Hindlimb muscle (tissue), 1 donor: Measurements from ENCODE around the gene PDE2A. TPM values are rescaled to one million over a fixed set of nuclear protein-coding genes. Genes with fewer than 3 reads are reported as not detected.

Source experiments
- DNase-seq: peaks from one replicate; pipeline ENCODE4 v3.0.0-alpha.2; 2013
- polyA plus RNA-seq: library from polyadenylated mRNA; unstranded; fragments of 120-200 nt; gene quantifications from one replicate; pipeline ENCODE4 v1.2.1, GENCODE V29; 2013; ENCODE audit not compliant: insufficient read length

PDE2A gene
- polyA plus RNA-seq, 1 donor, result 22.4 TPM

DNA sequence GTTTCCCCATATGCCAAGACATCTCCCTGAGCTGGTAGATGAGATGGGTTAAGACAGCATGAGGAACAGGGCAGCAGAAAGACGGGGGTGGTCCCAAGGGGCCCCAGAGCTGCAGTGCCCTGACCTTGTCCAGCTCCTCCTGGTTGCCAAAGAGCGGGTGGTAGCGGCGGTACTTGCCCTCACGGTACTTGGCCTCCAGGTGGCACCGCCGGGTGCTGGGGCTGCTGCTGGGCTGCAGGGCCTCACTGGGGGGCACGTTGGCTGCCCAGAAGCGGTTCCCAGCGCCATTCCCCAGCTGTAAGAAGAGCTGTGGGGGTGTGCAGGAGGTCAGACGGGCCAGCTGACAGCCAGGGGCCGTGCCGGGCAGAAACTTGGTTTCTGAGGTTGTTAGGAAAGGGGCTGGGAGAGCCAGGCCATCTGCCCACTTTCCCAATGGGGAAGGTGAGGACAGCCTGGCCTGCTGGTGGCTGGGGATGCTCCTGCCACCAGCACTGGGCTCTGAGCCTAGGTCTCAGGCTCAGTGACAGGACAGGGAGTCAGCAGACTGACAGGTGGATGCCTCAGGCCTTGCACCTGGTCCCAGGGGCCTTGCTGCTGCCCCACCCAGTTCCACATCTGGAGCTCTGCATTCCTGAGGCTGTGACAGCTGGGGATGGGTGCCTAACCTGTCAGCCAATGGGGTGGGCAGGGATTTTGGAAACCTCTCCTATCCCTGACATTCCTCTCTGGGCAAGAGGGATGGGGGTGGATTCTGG lies 30.0 kb upstream of the PDE2A start:
- DNase-seq, result no peak

DNA sequence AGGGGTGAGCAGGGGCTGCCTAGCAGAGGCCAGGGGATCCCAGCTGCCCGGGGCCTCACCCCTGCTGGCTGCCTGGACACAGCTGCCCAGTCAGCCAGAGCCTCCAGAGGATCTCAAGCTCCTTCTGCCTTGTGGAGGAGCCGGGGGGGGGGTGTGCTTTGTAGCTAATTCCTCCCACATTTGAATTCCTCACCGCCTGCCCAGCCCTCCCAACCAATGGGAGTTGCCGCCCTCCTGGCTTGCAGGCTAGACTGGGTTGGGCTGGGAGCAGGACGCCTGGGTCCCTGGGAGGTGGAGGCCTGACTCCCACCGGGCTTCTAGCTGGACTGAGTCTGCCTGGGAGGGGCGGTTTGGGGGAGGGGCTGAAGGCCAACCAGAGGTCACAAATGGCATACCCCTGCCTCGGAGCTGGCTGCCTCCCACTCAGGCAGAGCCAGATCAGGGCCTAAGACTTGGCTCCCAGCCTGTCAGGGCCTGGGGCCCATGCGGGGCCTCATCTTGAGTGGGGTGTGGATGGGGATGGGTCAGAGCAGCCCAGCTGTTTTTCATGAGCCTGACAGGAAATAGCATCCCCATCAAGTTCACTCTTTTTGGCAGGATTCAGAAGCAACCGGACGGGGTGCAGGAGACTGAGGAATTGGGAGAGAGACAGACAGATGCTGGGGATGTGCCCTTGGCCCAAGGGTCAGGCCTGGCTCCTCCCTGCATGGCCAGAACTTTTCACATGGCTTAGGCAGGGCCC lies 29.2 kb upstream of the PDE2A start:
- peak; percentile 82 for DNase-seq

DNA sequence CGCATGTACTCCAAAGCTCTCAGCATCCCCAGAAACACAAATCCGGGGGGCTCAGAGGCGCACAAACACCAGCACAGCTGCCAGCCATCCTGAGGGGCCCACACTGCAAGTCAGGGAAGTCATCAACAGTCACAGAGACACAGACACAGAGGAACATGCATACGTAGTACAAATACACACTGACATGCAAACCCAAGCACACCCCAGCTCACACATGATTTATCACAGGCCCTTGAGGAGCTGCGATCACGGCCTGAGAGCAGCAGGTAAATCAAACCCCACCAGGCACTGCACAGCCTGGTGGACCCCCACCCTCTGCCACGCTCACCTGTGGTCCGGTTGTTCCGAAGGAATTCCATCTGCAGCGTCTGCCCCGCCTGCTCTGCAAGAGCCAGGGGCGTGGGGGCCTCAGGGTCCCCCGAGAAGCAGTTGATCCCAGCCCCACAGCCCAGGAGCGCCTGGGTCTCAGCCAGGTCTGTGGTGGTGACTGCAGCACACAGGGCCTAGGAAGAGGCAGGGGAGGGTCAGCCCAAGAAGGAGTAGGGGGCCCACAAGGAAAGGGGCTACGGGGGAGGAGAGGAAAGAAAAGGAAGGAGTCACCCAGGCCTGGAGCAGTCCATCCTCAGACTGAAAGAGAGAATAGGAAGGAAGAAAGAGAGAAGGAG lies 28.5 kb upstream of the PDE2A start:
- no peak for DNase-seq

DNA sequence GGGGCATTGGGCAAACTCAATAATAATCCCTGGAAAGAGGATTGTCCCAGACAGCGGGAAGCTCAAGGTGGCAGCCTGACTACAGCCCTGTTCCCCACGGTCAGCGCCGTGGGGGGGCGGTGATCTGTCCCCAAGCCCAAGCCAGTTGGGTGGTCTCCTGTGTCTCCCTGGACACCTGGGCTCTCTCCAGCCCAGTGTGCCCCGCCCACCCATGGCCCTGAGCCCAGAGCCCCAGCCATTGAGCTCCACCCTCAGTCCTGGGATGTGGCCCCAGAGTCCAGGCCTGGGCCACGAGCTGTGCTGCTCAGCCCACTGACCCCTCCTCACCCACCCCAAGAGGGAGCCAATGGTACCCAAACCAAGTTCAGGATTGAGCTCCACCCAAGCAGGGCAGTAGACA lies 27.9 kb upstream of the PDE2A start:
- no peak for DNase-seq

DNA sequence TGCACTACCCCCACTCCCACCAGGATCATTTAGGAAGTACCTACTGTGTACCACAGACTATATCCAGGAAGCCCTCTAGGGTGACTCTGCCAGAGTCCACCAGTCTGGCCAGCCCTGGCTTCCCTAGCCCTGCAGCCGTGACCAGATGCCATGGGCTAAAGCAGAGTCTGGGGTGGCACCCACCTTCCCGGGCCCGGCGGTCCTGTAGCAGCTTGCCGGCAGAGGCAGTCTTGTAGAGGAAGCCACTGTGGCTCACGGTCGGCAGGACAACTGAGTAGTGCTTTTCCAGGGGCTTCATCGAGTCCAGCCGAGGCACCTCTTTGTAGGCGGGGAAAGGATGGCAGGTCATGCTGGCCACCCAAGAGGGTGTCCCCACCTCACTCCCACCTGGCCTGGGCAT lies 27.2 kb upstream of the PDE2A start:
- no peak for DNase-seq

DNA sequence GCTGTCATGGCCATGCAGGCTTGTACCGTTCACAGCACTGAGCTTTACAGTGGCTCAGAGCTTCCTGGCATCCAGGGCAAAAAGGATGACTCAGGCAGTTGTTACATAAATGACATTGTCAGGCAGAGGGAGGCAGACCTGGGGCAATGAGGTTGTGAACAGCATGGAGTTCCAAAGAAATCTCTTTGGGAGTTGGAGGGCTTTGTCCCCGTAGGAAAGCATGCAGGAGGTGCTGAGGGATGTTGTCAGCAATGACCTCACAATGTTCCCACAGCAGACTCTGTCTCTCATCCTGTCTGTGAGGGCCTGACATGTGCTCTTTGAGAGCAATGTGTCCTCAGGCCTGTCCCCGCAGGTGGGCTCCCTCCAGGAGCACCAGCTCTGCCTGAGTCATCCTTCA lies 25.9 kb upstream of the PDE2A start:
- no peak for DNase-seq

DNA sequence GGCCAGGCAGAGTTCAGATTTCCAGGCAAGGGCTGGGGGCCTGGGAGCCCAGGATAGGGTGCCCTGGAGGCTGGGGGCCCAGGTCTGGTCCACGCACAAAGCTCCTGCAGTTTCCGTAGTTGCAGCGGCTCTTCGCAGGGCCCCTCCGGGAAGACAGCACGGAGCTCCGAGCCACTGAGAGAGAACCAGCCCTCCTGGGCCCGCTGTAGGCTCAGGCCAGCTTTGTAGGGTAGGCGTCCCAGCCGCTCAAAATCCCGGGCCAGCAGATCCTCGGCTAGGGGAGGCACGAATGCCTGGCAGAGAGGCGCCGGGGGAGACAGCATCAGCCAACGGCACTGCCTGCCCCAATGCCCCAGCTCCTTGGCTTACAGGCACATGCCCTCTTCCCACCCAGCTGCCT lies 23.6 kb upstream of the PDE2A start:
- DNase-seq, result no peak

DNA sequence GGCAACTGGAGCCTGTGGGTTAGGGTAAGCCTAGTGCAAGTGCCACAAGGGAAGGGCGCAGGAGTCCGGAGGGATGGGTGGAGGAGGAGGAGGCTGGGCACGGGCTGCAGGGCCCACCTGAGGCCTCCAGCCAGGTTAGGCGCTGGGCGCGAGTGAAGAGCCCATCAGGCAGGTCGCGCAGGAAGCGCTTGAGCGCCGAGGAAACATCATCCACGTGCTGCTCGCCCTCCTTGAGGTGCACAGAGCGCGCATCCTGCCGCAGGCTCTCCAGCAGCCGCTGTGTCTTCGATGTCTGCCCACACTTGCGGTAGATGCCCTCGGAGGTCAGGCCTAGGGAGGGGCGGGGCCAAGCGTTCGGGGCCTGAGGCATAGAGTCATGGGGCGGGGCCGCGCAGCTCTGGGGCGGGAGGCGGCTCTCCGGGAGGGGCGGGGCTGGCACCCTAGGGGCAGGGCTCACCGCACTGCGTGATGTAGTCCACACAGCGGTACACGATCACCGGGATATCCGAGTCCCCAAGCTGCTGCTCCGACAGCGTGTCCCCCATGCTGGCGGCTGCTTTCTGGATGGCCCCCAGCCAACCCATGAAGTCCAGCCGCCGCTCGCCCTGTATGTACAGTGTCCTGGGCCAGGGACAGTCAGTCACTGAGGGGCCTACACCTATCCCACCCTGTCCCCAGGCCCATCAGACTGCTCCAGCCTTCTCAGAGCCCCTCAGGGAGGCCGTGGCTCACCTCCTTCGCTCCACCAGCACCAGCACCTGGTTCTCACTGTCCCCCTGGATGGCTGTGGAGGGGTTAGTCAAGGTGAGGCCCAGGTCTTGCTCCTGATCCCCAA lies 22.9 kb upstream of the PDE2A start:
- DNase-seq, result no peak

DNA sequence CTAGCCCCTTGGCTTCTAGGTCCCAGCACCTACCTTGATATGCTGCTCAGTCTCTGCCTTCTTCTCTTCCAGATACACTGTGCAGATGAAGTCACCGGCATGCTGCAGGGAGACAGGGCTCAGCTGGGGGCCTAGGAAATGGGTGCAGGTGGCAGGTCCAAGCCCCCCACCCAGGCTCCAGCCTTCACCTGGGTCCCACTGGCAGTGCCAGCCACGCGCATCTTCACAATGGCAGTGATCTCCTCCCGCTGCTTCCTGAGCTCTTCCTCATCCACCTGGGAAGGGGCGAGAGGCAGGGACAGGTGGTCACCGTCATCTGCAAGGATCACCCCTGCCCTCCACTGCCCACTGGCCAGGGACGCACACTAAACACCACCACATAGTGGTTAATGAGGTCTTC lies 21.1 kb upstream of the PDE2A start:
- no peak for DNase-seq

DNA sequence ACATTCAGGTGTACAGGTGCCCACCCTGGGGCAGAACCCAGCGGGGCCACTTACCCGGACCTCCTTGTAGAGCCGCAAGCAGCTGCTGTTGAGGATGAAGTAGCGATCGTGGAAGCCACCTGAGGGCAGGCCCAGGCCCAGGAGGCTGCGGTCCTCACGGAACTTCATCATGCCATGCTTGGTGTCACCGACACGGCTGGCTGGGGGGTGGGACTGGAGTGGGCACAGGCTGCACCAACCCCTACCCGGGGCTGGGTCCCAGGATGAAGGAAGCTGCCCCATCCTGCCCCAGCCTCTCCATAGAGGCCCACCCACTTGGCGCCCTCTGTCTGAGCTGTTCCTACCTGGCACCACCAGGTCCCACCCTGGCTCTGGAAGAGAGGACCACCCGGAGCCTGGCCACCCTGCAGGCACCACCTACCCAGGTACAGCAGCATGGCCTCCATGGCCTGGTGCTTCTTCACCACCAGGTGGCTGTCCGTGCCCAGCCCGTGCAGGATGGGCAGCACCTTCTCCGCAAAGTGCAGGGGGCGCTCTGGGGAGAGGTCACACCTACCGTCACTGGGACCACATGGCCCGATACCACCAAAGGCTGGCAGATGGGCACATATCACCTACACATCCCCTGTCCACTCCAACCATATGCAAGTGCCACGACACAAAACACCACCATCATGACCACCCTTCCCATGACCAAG lies 19.2 kb upstream of the PDE2A start:
- no peak for DNase-seq

DNA sequence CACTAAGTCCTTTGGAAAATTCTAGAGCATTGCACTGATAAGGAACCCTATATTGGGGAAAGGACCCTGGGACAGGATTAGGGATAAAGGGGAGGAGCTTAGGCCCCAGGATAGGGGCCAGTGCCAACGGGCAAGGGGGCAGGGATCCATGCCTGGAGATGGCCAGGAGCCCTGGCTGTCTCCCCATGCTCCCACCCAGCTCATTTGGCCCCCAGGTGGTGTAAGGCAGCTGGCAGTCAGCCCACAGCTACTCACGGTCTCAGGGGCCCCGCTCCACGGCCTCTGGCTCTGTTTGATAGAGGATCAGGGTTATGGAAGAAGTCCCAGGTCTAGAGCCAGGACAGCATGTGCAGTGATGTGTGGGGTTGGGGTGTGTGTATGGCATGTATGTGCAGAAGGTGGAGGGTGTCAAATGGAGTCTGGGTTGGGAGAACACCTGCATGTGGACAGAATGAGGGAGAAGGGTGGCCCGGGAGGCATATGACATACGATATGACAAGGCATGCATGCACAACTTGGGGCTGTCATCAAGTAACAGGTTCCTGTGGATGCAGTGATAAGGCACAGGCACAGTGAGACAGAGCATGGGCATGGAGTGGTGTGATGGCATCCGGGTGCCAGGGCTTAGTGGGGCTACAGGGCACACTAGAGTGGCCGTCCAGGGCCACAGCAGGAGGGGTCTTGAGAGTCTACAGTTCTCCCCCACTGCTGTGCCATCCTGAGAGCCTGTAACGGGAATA lies 18.4 kb upstream of the PDE2A start:
- DNase-seq, result no peak

DNA sequence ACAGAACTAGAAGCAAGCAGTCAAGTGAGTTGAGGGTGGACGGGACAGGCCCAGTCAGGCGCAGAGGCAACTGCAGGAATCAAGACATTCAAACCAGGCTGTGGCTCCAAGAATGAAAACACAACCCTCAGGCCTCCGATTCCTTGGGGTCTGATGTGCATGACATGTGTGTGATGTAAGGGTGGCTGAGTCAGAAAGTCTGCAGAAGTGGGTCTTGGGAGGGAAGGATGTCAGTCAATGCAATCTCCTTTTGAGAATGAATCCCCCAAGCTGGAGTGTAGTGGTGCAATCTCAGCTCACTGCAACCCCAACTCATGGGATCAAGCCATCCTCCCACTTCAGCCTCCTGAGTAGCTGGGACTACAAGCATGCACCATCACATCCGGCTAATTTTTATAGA lies 15.9 kb upstream of the PDE2A start:
- DNase-seq, result no peak

DNA sequence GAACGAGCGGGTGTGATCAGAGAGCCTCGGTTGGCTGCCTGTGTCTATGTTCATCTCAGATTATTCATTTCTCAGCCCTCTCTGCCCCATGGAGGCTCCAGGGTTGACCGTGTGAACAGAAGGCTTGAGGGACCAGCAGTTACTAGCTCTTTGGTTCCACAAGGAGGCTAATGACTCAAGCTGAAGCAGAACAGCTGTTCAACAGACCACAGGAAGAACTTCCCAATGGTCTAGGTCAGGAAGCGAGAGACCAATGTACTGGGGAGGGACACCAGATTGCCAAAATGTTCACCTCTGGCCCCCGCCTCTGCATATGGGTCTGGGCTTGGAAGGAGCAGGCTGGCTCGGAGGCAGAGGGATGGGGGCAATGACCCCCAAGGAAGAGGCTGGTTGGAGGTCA lies 14.7 kb upstream of the PDE2A start:
- no peak for DNase-seq

DNA sequence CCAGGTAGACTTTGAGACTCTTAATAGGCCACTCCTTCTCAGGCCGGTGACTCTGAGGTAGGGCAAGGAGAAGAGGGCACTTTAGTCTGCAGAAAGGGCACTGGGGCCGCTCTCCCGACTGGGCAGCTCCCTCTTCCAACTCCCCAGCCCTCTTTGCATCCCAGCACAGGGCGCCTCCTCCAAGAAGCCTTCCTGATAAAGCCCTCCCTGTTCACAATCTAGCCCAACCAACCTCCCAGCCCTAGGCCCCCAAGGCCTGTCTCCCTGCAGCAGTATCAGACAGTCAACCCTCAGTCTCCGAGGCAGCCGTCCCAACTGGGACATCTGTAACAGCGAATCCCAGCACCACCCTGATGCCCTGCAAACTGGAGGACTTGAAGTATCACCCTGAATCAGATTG lies 14.3 kb upstream of the PDE2A start:
- DNase-seq, result no peak

DNA sequence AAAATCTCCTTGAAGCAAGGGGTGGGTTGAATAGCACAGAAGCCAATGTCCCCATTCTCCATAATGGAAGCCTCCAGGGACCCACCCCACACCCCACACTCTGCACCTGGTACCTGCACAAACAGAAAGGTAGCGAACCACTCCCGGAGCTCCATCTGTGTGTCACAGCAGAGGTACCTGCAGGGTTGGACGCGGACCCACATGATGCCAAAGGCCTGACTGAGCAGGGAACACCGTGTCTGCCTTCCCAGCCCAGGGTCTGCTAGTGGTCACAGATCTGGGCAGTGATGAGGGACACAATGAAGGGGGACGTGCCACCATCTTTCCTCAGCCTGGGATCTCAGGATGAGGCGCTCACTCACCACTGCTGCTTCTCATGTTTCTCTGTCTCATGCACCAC lies 13.1 kb upstream of the PDE2A start:
- DNase-seq, result no peak

DNA sequence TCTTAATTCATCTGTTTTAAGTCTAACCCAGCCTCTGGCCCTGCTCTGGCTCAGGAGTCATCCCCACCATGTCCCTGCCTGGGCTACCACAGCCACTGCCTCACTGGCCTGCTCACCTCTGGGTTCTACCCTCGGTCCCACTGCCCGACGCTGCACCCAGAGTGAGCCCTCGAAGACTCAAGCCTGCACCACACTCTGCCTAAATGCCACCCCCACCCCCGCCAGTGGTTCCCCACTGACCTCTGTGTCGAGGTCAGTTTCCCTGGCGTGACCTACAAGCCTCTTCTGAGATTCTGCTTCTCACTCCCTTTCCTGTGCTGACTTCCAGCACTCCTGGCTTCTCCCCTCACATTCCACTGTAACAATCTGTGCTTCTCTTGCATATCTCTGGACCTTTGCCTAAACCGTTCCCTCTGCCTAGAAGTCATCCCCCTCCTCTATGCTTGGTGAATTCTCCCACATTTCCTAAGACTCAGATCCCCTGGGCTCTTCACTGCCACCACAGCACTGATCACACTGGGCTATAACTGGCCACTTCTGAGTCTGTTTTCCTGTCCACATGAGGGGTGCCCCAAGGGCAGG lies 12.5 kb upstream of the PDE2A start:
- DNase-seq, result no peak

DNA sequence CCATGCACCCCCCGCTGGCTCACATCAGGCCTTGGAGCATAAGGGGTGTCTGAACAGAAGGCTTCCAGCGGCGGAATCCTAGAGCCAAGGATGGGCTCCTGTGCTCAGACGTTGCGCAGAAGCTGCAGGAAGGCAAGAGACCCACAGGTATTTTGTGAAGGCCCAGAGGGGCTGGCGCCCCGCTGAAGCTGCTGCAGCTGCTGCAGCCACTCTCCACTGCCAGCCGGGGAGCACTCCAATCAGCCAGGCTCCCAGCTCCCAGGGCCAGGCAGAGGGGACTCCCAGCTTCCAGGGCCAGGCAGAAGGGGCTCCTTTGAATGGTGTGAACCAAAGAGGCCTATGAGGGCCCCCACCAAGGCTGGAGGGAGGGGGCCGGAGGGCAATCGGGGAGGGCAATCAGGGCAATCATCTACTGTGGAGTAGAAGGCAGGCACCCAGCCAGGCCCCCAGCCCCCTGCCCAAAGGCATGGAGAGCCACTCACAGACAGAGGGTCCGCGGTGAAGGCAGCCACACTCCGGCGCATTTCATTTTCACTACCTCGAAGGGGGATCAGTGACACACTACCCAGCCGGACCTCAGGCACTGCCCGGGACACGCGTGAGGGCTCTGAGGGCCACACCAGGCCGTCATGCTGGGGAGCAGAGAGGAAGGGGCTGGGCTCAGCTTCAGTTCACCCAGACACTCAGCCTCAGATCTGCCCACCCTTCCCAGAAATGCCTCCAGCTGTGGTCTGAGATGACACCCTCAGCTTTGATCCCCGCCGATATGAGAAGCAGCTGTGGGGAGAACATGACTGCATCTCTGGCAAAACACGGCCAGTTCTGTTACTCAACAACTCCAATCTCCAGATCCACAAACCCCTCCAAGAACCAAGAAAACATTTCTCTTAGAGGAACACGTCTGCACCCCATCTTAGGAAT lies 11.6 kb upstream of the PDE2A start:
- peak; percentile 59 for DNase-seq

DNA sequence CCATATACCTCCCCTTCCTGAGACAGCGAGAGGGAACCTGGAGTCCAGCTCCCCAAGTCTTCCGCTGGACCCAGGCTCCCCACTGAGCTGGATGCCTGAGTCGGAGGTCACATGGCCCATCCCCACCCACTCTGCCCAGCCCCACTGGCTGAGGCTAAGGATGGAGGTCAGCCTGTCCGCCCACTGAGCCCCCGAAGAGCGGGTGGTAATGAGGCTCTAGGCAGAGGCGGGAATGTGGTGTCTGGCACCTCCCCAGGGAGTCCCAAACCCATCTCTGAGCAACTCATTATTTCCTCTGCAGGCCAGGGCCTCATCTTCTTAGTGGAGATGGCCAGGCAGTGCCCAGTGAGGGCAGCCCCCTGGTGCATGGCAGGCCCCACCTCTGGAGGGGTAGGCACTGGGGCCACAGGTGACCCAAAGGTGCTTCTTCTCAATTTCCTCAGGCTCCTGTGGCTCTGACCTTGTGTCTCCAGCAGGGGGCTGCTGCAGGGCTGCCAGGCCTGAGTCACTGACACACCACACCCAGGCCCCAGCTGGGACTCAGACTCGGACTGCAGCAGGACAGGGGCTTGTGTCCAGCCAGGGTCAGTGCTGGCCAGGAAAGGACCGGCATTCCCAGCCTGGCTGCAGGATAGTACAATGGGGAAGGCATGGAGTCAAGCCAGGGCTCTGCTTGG lies 10.2 kb upstream of the PDE2A start:
- DNase-seq, result peak; percentile 42

DNA sequence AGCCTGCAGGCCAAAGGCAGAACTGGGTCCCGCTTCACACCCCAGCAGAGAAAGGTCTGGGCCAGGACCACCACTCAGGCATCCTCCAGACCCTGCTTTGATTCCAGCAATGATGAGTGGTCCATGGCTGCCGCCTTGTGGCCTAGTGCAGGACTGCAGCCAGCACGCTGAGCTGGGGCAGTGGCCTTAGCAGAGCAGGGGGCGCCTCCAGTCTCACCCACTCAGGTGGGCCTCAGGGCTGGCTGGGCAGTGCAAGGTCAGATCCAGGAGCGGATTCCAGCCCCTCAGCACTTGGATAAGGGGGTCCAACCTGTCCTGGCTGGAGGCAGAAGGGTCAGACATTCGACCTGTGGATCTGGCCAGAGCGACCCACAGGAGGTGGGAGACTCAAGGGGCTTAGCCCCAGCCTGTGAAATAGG lies 9.6 kb upstream of the PDE2A start:
- peak; percentile 58 for DNase-seq
